NT2/D1 (cell line): ENCODE data around the gene RNPEPL1.

Experiments
- SUZ12 ChIP-seq: IDR thresholded peaks from 2 replicates; pipeline ENCODE4 v1.6.1; 2011; ENCODE audit not compliant: insufficient read length, insufficient read depth; ENCODE audit errors: extremely low read depth
- YY1 ChIP-seq: IDR thresholded peaks from 2 replicates; pipeline ENCODE4 v1.6.1; 2011; ENCODE audit not compliant: insufficient read length, insufficient read depth
- ZNF274 ChIP-seq: IDR thresholded peaks from 2 replicates; pipeline ENCODE4 v1.6.1; 2011; ENCODE audit warnings: mild to moderate bottlenecking, low read depth, low read length

DNA sequence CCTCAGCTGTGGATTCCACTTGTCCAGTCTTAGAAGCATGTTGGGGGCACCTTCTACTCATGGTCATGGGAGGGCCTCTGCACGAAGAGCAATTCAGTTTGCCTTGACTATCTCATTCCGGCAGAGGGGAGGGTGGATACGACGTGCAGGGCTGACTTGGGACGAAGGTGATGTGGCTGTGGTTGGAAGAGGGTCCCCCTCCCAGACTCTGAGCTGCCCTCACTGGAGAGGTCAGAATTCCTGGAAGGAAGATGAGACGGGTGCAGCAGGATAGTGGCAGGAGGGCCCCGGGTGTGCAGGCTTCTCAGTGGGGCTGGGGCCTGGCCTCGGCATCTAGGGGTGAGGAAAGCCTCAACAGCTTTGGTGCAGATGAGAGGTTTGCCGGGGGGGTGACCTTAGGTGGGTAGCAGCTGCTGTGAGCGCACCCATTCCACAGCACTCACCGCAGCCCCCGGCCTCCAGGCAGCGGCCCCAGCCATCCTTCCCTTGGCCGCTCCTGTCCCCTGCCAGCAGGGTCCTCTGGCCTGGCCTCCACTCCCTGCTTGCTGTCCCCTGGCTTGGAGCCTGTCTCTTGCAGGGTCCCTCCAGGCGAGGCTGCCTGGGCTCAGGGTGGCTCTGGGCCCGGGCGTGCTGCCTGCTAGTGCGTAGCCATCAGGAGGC lies 3.2 kb downstream of the RNPEPL1 start:
- no peak for TF ChIP-seq ZNF274
- no peak for TF ChIP-seq YY1
- TF ChIP-seq SUZ12, result no peak
